GM12873 (cell line): Measurements from ENCODE around the gene SRSF12.

ENCODE experiments used
- TF ChIP-seq, protein P1 (sequence below): IDR thresholded peaks from 2 replicates; pipeline ENCODE4 v1.5.1; 2012; ENCODE audit warnings: low read depth, mild to moderate bottlenecking, moderate library complexity, low read length, control low read depth; ENCODE audit not compliant: insufficient read depth; ENCODE audit errors: missing control alignments

Gene SRSF12

DNA sequence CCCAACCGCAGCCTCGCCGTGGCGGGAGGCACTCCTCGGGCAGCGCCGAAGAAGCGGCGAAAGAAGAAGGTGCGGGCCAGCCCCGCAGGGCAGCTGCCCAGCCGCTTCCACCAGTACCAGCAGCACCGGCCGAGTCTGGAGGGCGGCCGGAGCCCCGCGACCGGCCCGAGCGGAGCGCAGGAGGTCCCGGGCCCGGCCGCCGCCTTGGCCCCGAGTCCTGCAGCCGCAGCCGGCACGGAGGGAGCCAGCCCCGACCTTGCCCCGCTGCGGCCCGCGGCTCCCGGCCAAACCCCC is 36.8 kb downstream of the SRSF12 start:
- TF ChIP-seq, protein P1, sequence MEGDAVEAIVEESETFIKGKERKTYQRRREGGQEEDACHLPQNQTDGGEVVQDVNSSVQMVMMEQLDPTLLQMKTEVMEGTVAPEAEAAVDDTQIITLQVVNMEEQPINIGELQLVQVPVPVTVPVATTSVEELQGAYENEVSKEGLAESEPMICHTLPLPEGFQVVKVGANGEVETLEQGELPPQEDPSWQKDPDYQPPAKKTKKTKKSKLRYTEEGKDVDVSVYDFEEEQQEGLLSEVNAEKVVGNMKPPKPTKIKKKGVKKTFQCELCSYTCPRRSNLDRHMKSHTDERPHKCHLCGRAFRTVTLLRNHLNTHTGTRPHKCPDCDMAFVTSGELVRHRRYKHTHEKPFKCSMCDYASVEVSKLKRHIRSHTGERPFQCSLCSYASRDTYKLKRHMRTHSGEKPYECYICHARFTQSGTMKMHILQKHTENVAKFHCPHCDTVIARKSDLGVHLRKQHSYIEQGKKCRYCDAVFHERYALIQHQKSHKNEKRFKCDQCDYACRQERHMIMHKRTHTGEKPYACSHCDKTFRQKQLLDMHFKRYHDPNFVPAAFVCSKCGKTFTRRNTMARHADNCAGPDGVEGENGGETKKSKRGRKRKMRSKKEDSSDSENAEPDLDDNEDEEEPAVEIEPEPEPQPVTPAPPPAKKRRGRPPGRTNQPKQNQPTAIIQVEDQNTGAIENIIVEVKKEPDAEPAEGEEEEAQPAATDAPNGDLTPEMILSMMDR = no peak

DNA sequence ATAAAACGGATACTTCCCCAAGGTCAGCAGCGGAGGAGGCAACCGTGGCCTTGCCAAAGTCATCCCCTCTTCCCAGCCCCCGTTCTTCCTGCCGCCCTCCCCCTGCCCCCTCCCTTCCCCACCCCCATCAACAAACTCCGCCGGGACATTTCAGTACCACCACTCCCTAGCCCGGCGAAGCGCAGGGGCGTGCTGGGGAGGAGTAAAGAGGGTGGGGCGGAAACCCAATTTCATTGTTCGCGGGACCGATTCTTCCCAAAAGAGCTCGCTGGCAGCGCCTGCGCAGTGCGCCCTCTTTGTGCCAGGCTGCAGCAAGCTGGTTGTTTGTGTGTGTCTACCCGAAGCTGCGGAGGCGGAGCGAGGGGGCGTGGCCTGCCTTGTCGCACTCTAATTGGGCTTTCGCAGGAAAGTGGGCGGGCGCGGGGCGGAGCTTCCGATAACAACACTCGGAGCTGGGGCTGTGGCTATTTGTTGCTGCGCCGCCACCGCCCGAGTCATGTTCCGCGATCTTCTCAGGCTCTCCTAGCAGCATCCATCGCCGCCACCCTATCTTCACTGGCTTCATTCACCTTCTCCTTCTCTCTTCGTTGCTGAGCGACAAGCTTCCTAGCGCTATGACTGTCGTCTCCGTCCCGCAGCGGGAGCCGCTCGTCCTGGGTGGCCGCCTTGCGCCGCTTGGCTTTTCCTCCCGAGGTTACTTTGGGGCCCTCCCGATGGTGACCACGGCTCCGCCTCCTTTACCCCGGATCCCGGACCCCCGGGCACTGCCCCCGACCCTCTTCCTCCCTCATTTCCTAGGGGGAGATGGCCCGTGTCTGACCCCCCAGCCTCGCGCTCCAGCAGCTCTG is 37.4 kb downstream of the SRSF12 start, which contains the start of gene PNRC1:
Gene PNRC1 (plus strand): TSS at position 471 of the 848 bp plus-strand sequence. CDS start 144 bp downstream, at position 615.
- TF ChIP-seq, protein P1 = no peak

DNA sequence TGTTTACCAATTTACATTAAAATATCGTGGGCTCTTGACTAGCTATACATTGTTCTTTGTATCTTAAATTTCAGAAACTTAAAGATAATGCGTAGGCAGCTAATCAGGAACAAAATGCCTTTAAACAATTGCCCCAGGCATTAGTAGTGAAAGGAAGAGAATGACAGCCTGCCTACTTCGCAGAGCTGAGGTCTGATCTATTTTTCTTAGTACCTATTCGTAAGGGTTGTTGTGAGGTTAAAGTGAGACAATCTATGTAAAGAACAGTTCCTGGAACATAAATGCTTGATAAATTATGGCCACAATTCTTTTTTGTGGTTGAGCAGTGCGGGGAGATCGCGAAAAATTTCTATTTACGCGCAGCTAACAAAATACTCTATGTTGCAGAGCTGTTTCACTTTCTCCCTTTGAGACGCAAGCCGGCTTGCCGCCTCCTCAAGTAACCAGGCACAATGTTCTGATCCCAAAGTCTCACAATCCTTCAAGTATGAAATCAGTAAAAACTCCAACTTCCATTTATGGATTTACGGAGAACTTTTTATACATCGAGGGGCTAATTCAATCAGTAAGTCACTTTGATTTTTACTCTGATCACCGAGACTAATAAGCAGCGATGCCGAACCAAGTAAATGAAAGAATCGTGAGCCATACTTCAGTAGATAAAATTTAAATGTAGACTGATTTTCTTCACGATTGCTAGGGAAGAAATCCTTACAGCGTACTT is 38.2 kb downstream of the SRSF12 start:
- TF ChIP-seq, protein P1 = no peak

DNA sequence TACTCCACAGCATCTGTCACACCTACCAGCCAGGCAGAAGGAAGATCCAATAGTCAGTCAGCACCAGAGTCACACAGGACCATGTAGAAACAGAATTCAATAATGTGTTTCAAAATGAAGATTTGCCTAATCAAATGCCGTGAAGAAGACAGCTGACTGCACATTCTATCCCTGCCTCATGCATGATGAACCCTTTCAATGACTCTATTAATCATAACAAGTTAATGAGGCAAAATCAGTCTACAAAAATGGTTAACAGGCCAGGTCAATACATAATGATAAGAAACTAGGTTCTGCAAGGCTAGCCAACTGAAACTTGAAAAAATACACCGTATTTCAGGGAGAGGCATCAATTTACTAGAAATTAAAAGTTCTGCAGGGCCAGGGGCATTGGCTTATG is 44.0 kb downstream of the SRSF12 start:
- TF ChIP-seq, protein P1 = no peak

DNA sequence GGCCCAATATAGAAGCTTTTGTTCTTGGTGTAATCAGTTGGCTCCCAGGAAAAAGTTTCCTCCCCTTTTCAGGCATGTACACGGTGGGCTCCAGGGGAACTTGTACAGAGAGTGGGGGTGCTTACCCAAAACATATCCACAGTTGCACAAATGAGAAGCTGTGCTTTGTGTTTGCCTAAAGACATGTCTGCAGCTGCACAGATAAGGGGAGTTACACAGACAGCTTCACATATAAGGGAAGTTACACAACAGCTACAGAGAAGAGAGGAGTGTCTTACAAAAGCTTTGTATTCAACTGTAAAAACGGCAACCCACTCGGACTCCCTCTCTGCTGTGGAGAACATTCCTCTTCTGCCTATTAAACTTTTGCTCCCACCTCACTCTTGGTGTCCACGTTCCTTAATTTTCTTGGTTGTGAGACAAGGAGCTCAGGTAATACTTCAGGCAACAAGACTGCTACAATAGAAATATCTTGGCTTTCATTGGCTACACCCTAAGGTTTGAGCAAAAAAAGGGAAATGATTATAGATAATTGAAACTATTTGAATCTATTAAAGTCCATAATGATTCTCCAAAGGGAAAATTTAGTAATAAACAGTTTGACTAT is 44.8 kb downstream of the SRSF12 start:
- TF ChIP-seq, protein P1 = no peak

DNA sequence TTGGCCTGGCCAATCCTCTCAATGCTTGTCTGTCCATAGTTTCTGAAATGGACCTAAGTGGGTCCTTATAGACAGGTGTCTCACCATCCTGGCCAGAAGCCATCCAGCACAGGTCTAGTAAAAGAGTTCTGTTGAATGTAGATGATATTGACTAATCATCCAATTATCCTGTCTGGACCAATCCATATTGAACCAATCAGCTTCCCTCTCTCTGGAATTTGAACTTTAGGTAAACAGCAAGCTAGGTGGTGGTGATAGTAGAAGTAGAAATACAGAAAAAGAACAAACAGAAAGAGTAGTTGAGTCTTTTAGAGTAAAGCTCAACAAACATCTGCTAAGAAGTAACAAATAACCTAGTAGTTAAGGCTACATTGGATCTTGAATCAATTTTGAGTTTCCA is 46.8 kb downstream of the SRSF12 start:
- TF ChIP-seq, protein P1 = no peak

DNA sequence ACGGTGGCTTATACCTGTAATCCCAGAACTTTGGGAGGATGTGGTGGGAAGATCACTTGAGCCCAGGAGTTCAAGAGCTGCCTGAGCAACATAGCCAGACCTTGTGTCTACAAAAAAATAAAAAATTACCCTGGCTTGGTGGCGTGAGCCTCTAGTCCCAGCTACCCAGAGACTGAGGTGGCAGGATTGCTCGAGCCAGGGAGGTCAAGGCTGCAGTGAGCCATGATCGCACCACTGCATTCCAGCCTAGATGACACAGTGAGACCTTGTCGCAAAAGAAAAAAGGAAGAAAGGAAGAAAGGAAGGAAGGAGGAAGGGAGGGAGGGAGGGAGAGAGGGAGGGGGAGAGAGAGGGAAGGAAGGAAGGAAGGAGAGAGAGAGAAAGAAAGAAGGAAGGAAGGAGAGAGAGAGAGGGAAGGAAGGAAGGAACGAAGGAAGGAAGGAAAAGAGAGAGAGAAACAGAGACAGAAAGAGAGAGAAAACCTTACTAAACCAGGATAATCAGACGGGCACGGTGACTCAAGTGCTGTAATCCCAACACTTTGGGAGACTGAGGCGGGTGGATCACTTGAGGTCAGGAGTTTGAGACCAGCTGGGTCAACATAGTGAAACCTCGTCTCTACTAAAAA is 48.2 kb downstream of the SRSF12 start:
- TF ChIP-seq, protein P1 = no peak
